Measurements from ENCODE around the gene LIPC.

GRCh38 chr15:58513726-58514336, 82.0 kb downstream of the LIPC start:
- no peak for TF ChIP-seq RARB (CRISPR knock-in tag; IDR thresholded peaks at IDR 0.05)
- no peak for TF ChIP-seq ZFP3 (CRISPR knock-in tag; IDR thresholded peaks at IDR 0.05)
- TF ChIP-seq, protein P1, sequence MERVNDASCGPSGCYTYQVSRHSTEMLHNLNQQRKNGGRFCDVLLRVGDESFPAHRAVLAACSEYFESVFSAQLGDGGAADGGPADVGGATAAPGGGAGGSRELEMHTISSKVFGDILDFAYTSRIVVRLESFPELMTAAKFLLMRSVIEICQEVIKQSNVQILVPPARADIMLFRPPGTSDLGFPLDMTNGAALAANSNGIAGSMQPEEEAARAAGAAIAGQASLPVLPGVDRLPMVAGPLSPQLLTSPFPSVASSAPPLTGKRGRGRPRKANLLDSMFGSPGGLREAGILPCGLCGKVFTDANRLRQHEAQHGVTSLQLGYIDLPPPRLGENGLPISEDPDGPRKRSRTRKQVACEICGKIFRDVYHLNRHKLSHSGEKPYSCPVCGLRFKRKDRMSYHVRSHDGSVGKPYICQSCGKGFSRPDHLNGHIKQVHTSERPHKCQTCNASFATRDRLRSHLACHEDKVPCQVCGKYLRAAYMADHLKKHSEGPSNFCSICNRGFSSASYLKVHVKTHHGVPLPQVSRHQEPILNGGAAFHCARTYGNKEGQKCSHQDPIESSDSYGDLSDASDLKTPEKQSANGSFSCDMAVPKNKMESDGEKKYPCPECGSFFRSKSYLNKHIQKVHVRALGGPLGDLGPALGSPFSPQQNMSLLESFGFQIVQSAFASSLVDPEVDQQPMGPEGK (CRISPR knock-in tag; IDR thresholded peaks at IDR 0.05; ENCODE audit: borderline replicate concordance), result no peak
- TF ChIP-seq ZNF565 (CRISPR knock-in tag; conservative IDR thresholded peaks at IDR 0.05; ENCODE audit: low read depth), result no peak
- TF ChIP-seq POU6F1 (CRISPR knock-in tag; IDR thresholded peaks at IDR 0.05; ENCODE audit: borderline replicate concordance, low read depth), result no peak
- no peak for TF ChIP-seq CSDC2 (CRISPR knock-in tag; IDR thresholded peaks at IDR 0.05)
- no peak for TF ChIP-seq SNAI2 (CRISPR knock-in tag; IDR thresholded peaks at IDR 0.05)
- no peak for TF ChIP-seq ZNF8 (CRISPR knock-in tag; IDR thresholded peaks at IDR 0.05)
- TF ChIP-seq TCF4 (CRISPR knock-in tag; IDR thresholded peaks at IDR 0.05; ENCODE audit: borderline replicate concordance), result no peak
- no peak for TF ChIP-seq GLIS3 (CRISPR knock-in tag; IDR thresholded peaks at IDR 0.05)
- no peak for TF ChIP-seq ARNTL (CRISPR knock-in tag; IDR thresholded peaks at IDR 0.05; ENCODE audit: borderline replicate concordance, low read depth)

Data from SK-N-SH treated with all-trans-retinoic acid at 6 μM for 48 hours (cell line).